B cell (primary cell): ENCODE measurements around the gene CDKN1B.

ENCODE experiments used
- CTCF ChIP-seq: fragments of 200-600 bp; IDR thresholded peaks from one replicate; pipeline ENCODE4 v1.8.0; 2022; ENCODE audit warnings: antibody characterized with exemption, mild to moderate bottlenecking
- EZH2 ChIP-seq: IDR thresholded peaks from 2 replicates; pipeline ENCODE4 v1.6.1; 2012; ENCODE audit warnings: borderline replicate concordance, low read depth, mild to moderate bottlenecking, moderate library complexity, low read length; ENCODE audit not compliant: insufficient read depth, poor library complexity, severe bottlenecking

- TF ChIP-seq CTCF (no peak), EZH2 (no peak)
Observed at GRCh38 chr12:12705838-12706520, 11.2 kb upstream of the CDKN1B start.
